Skeletal muscle tissue (tissue), 4 donors: ENCODE measurements around the gene IL17RD. TPM values are rescaled to one million over a fixed set of nuclear protein-coding genes. Genes with fewer than 3 reads are reported as not detected.

Experiments
- H3K27ac ChIP-seq: one replicate; pipeline ENCODE4 v1.7.0; 2013; ENCODE audit warnings: mild to moderate bottlenecking, low read depth, low read length, inconsistent platforms
- H3K27me3 ChIP-seq, 3 donors: one replicate each; pipeline ENCODE4 v1.7.0; 2013; ENCODE audit warnings: low read length in 3 of 3; ENCODE audit not compliant: control insufficient read depth in 3 of 3, insufficient read depth in 3 of 3
- H3K36me3 ChIP-seq, 3 donors: one replicate each; pipeline ENCODE4 v1.7.0; 2013; ENCODE audit warnings: low read length in 3 of 3; ENCODE audit not compliant: control insufficient read depth in 3 of 3, insufficient read depth in 3 of 3
- H3K4me1 ChIP-seq, 3 donors: one replicate each; pipeline ENCODE4 v1.7.0; 2013; ENCODE audit warnings: low read length in 3 of 3, mild to moderate bottlenecking in 3 of 3; ENCODE audit not compliant: control insufficient read depth in 3 of 3, insufficient read depth in 3 of 3
- H3K4me3 ChIP-seq, 3 donors: one replicate each; pipeline ENCODE4 v1.7.0; 2013; ENCODE audit warnings: low read length in 3 of 3
- H3K9ac ChIP-seq, 3 donors: one replicate each; pipeline ENCODE4 v1.7.0; 2013; ENCODE audit warnings: low read length in 3 of 3, mild to moderate bottlenecking in 3 of 3, moderate library complexity in 2 of 3, low read depth in 1 of 3
- H3K9me3 ChIP-seq, 3 donors: one replicate each; pipeline ENCODE4 v1.7.0; 2013; ENCODE audit warnings: low read length in 3 of 3; ENCODE audit not compliant: control insufficient read depth in 3 of 3
- total RNA-seq: library from RNA; depleted of rRNA; stranded (reverse); fragments of >200 nt; gene quantifications from one replicate; pipeline ENCODE4 v1.2.3, GENCODE V29; 2014
- donor health status: Osteomylitis.

Gene IL17RD
- total RNA-seq, 1 donor from 2014 or later: 18.8 TPM

DNA sequence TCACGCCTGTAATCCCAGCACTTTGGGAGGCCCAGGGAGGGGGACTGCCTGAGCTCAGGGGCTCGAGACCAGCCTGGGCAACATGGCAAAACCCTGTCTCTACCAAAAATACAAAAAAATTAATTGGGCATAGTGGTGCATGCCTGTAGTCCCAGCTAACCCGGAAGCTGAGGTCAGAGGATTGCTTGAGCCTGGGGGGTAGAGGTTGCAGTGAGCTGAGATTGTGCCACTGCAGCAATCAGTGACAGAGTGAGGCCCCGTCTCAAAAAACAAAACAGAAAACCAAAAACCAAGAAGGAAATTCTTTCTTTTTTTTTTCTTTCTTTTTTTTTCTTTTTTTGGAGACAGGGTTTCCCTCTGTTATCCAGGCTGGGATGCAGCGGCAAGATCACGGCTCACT lies 101.2 kb downstream of the IL17RD start:
- no peak overlapping the region for H3K9ac ChIP-seq
- H3K36me3 ChIP-seq: no peaks in the 10 kb centered on the region
- H3K27me3 ChIP-seq: no peaks in the 10 kb centered on the region
- peaks cover 5 to 22% (median 19%) of the 10 kb centered on the region in 3 donors for H3K4me1 ChIP-seq
- H3K9me3 ChIP-seq: no peaks in the 10 kb centered on the region
- no peak overlapping the region for H3K27ac ChIP-seq
- no peak overlapping the region for H3K4me3 ChIP-seq

- H3K4me3 ChIP-seq: no peak overlapping the region
- peaks cover 4 to 14% (median 13%) of the 10 kb centered on the region in 3 donors for H3K4me1 ChIP-seq
- H3K9ac ChIP-seq: no peak overlapping the region
- H3K9me3 ChIP-seq: no peaks in the 10 kb centered on the region
- no peak overlapping the region for H3K27ac ChIP-seq
- no peaks in the 10 kb centered on the region for H3K36me3 ChIP-seq
- no peaks in the 10 kb centered on the region for H3K27me3 ChIP-seq
Observed at GRCh38 chr3:57063032-57063431, 102.1 kb downstream of the IL17RD start.

- H3K27ac ChIP-seq: peak overlapping the region; percentile 40
- no peaks in the 10 kb centered on the region for H3K36me3 ChIP-seq
- H3K9ac ChIP-seq: no peak overlapping the region
- H3K9me3 ChIP-seq: no peaks in the 10 kb centered on the region
- peaks cover 2 to 12% (median 12%) of the 10 kb centered on the region in 3 donors for H3K4me1 ChIP-seq
- no peaks in the 10 kb centered on the region for H3K27me3 ChIP-seq
- no peak overlapping the region for H3K4me3 ChIP-seq
Observed at GRCh38 chr3:57062101-57062631, 103.0 kb downstream of the IL17RD start.

DNA sequence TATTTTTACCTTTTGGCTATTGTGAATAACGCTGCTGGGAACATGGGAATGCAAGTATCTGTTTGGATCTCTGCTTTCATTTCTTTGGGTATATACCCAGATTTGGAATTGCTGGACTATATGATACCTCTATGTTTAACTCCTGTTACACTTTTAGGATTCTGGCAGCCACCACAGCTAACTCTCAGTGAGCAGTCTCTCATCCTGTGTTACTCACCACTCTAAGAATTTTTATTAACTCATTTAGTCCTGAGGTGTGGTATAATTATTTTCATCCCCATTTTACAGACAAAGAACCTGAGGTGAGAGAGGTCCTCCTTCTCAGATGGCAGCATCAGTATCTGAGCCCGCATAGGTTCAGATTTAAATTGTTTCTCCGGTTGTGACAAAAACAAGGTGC lies 103.6 kb downstream of the IL17RD start:
- Histone ChIP-seq H3K36me3 (no peaks in the 10 kb centered on the region), H3K27me3 (no peaks in the 10 kb centered on the region), H3K4me3 (no peak overlapping the region), H3K27ac (peak overlapping the region; percentile 40), H3K9ac (no peak overlapping the region), H3K9me3 (no peaks in the 10 kb centered on the region), H3K4me1 (peaks cover 2 to 12% (median 12%) of the 10 kb centered on the region in 3 donors)

DNA sequence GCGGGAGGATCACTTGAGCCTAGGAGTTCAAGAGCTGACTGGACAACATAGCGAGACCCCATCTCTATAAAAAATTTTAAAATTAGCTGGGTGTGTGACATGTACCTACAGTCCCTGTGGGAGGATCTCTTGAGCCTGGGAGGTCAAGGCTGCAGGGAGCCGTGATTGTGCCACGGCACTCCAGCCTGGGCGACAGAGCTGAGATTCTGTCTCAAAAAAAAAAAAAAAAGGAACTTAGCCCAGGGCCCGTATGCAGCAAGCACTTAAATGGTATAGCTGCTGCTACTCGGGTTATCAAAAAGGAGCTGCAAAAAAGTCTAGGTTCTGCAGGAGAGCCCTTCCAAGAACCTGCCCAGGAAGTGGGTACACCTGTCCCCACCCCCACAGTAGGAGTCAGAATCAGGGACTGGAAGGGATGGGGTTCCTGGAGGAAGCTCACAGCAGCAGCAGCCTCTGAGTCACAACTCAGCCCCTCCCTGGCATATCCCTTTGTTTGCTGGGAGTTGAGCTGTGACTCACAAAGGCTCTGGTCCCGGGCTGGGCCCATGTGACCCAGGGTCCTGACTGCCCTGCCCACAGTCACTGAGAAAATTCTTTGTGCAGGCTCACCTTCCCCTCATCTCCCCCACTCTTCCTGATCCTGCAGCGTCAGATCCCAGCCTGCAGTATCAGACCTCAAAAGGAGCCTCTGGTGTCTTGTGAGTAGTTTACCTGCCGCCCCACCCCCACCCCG lies 104.9 kb downstream of the IL17RD start, which contains the start of gene SPATA12:
Gene SPATA12, plus strand, starts transcription at position 576 of the 733 bp plus-strand sequence. CDS start 13,031 bp downstream, outside the sequence.
- H3K4me1 ChIP-seq: peaks cover 2 to 12% (median 12%) of the 10 kb centered on the region in 3 donors
- H3K9ac ChIP-seq: no peak within 1 kb of the TSS
- no peaks in the 10 kb centered on the region for H3K9me3 ChIP-seq
- H3K27ac ChIP-seq: no peak within 1 kb of the TSS
- H3K4me3 ChIP-seq: no peak within 1 kb of the TSS
- H3K27me3 ChIP-seq: no peaks in the 10 kb centered on the region
- no peaks in the 10 kb centered on the region for H3K36me3 ChIP-seq

GRCh38 chr3:57059411-57059810 lies 105.7 kb downstream of the IL17RD start:
- no peaks in the 10 kb centered on the region for H3K9me3 ChIP-seq
- no peak overlapping the region for H3K27ac ChIP-seq
- H3K27me3 ChIP-seq: no peaks in the 10 kb centered on the region
- no peak overlapping the region for H3K4me3 ChIP-seq
- no peak overlapping the region for H3K9ac ChIP-seq
- no peaks in the 10 kb centered on the region for H3K36me3 ChIP-seq
- peaks cover 2 to 12% (median 12%) of the 10 kb centered on the region in 3 donors for H3K4me1 ChIP-seq

DNA sequence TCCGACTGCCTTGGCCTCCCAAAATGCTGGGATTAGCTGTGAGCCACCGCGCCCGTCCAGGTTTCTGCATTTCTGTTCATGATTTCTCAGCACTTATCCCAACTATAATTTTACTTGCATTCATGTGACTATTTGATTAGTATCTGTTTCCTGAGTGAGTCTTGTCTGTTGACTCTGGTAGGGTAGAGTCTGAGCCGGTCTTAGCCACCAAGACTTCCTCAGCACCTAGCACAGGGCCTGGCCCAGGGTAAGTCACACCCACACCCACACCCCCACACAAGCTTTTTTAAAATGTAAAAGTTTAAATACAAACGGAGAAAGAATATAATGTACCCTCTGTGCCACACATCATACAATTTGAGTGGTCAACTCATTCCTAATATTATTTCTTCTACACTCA lies 107.8 kb downstream of the IL17RD start:
- H3K4me3 ChIP-seq: no peak overlapping the region
- H3K9ac ChIP-seq: no peak overlapping the region
- H3K36me3 ChIP-seq: no peaks in the 10 kb centered on the region
- no peak overlapping the region for H3K27ac ChIP-seq
- H3K4me1 ChIP-seq: peaks cover 0 to 5% (median 4%) of the 10 kb centered on the region in 3 donors
- no peaks in the 10 kb centered on the region for H3K27me3 ChIP-seq
- H3K9me3 ChIP-seq: no peaks in the 10 kb centered on the region

DNA sequence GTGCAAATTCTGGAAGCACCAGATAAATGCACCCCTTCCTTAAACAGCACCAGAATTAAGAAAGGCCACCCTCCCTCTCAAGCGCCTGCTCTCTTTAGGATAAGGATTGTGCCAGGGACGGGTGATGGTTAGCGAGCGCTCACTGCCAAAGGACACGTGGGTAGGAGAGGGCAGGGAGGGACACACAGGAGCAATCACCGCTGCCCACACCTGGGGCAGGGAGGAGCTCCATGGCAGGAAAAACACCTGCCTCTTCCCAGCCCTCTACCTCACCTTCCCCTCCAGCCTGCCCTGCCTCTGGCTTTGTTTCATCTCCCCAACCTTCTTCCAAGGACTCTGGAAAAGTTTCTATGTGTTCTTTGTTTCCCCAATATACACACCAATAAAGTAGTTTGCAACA lies 112.0 kb downstream of the IL17RD start:
- Histone ChIP-seq H3K27ac (no peak overlapping the region), H3K27me3 (peaks cover 0 to 4% (median 0%) of the 10 kb centered on the region in 3 donors), H3K9me3 (no peaks in the 10 kb centered on the region), H3K36me3 (no peaks in the 10 kb centered on the region), H3K4me1 (peaks cover 0 to 7% (median 0%) of the 10 kb centered on the region in 3 donors), H3K4me3 (no peak overlapping the region), H3K9ac (no peak overlapping the region)

DNA sequence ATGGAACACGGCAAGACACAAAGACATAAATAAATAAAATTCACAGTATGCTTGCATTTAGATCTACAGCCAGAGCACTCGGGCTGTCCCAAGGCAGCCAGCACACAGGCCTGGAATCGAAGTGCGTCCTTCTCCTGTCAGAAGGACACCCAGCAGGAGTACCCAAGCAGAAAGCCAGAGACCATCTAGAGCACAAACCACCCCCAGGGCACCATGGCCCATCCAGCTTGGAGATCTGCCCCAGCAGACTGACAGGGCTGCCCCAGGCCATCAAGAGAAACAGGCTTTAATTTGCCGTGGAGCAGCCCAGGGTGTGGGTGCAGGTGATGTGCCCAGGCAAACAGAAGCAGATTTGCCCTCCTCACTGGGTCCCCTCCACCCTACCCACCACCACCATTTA lies 112.5 kb downstream of the IL17RD start:
- no peak overlapping the region for H3K9ac ChIP-seq
- H3K4me3 ChIP-seq: no peak overlapping the region
- H3K4me1 ChIP-seq: peaks cover 0 to 10% (median 0%) of the 10 kb centered on the region in 3 donors
- H3K9me3 ChIP-seq: no peaks in the 10 kb centered on the region
- no peak overlapping the region for H3K27ac ChIP-seq
- peaks cover 0 to 4% (median 0%) of the 10 kb centered on the region in 3 donors for H3K27me3 ChIP-seq
- H3K36me3 ChIP-seq: no peaks in the 10 kb centered on the region

- Histone ChIP-seq H3K9me3 (no peaks in the 10 kb centered on the region), H3K4me1 (peaks cover 0 to 11% (median 0%) of the 10 kb centered on the region in 3 donors), H3K9ac (no peak overlapping the region), H3K27me3 (peaks cover 0 to 4% (median 0%) of the 10 kb centered on the region in 3 donors), H3K27ac (peak overlapping the region; percentile 40), H3K36me3 (no peaks in the 10 kb centered on the region), H3K4me3 (no peak overlapping the region)
Observed at GRCh38 chr3:57048728-57049127, 116.4 kb downstream of the IL17RD start.
